ENCODE measurements around the gene CMIP. TPM values are rescaled to one million over a fixed set of nuclear protein-coding genes. Genes with fewer than 3 reads are reported as not detected.

Gene CMIP
- total RNA-seq, 2 donors from 2014 or later: 7.7 to 19.2 TPM

DNA sequence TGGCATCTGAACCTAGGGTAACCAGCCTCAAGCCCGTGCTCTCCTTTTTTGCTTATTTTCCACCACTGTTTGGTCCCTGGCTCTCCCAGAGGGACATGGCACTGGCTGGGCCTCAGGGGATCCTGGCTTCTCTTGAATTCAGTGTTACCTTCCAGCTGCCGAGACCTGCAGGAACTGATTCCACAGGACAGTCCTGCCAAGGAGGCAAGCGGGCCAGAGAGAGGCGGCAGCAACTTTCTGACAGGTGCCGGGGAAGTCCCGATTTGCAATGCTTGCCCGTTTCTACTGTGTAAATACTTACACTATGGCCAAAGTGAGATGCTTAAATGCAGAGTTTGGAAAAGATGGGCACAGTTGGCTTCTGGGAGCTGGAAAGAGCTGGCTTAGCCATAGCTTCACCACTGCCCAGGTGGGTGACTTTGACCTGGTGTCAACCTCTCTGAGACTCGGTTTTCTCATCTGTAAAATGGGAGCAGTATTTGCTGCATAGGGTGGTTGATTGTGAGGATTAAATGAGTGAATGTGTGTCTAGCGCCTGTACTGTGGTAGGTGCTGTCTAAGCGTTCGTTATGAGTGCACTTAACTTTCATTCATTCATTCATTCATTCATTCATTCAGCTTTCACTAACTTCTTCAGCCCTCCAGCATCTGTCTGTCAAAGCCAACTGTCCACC, 124.9 kb downstream of the CMIP start:
- Histone ChIP-seq H3K36me3 (no peaks in the 10 kb centered on the region), H3K4me1 (peaks cover 0 to 18% of the 10 kb centered on the region in 2 donors), H3K27ac (no peak overlapping the region), H3K4me3 (no peak overlapping the region), H3K9me3 (no peaks in the 10 kb centered on the region), H3K27me3 (no peaks in the 10 kb centered on the region)
- no peak for DNase-seq (ENCODE audit: low spot score)
- TF ChIP-seq CTCF (IDR thresholded peaks at IDR 0.05): no peak

DNA sequence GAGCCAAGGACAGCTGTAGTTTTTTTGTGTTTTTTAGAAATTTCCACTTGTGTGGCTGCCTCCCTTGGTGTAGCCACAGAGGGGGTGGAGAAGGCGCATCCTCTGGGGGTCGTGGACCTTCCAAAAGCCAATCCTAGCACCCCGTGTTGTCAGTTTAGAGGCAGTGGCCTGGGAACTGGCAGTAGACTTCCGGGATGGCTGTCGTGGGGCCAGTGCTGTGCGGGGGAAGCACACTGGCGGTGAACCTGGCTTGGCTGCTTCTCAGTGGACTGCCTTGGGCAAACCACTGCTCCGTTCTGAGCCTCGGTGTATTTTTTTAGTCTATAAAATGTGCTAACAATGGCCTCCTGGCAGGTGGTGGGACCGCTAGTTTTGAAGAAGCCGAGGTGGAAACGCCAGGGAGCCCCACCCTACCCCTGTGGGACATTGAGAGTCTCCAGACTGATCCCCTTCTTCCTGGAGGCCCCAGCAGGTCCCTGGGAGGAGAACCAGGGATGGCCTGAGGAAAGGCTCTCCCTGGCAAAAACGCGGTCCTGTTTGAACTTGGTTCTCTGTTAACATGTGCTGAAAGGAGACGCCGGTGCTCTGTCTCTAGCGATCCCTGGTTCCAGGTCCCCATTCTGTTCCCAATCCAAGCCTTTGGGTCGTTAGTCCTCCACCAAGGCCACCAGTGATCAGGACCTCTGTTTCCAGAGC, 125.7 kb downstream of the CMIP start:
- Histone ChIP-seq H3K9me3 (no peaks in the 10 kb centered on the region), H3K27me3 (no peaks in the 10 kb centered on the region), H3K4me3 (no peak overlapping the region), H3K36me3 (no peaks in the 10 kb centered on the region), H3K27ac (no peak overlapping the region), H3K4me1 (peaks cover 0 to 18% of the 10 kb centered on the region in 2 donors)
- DNase-seq (ENCODE audit: low spot score): no peak
- no peak for TF ChIP-seq CTCF (IDR thresholded peaks at IDR 0.05)

DNA sequence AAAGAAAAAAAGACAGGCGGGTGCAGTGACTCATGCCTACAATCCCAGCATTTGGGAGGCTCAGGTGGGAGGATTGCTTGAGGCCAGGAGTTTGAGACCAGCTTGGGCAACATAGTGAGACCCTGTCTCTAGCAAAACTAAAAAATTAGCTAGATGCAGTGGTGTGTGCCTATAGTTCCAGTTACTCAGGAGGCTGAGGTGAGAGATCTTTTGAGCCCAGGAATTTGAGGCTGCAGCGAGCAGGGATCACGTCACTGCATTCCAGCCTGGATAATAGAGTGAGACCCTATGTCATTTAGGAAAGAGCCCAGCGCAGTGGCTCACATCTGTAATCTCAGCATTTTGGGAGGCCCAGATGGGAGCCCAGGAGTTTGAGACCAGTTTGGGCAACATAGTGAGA, 126.6 kb downstream of the CMIP start:
- TF ChIP-seq CTCF (IDR thresholded peaks at IDR 0.05): no peak
- DNase-seq (ENCODE audit: low spot score): no peak
- no peaks in the 10 kb centered on the region for H3K36me3 ChIP-seq
- no peaks in the 10 kb centered on the region for H3K27me3 ChIP-seq
- no peaks in the 10 kb centered on the region for H3K9me3 ChIP-seq
- no peak overlapping the region for H3K4me3 ChIP-seq
- peaks cover 0 to 18% of the 10 kb centered on the region in 2 donors for H3K4me1 ChIP-seq
- H3K27ac ChIP-seq: no peak overlapping the region

GRCh38 chr16:81571592-81572385, 127.2 kb downstream of the CMIP start:
- H3K27ac ChIP-seq: no peak overlapping the region
- no peaks in the 10 kb centered on the region for H3K9me3 ChIP-seq
- H3K27me3 ChIP-seq: no peaks in the 10 kb centered on the region
- TF ChIP-seq CTCF (IDR thresholded peaks at IDR 0.05): no peak
- peaks cover 0 to 18% of the 10 kb centered on the region in 2 donors for H3K4me1 ChIP-seq
- H3K4me3 ChIP-seq: no peak overlapping the region
- no peaks in the 10 kb centered on the region for H3K36me3 ChIP-seq
- no peak for DNase-seq (ENCODE audit: low spot score)

GRCh38 chr16:81572386-81573144, 128.0 kb downstream of the CMIP start:
- Histone ChIP-seq H3K36me3 (no peaks in the 10 kb centered on the region), H3K9me3 (no peaks in the 10 kb centered on the region), H3K27me3 (no peaks in the 10 kb centered on the region), H3K27ac (no peak overlapping the region), H3K4me1 (peaks cover 0 to 18% of the 10 kb centered on the region in 2 donors), H3K4me3 (no peak overlapping the region)
- DNase-seq (ENCODE audit: low spot score): no peak
- no peak for TF ChIP-seq CTCF (IDR thresholded peaks at IDR 0.05)

Data from right atrium auricular region (tissue), 2 donors.